Mucosa of descending colon (tissue), 3 donors: ENCODE results near the gene SHBG. TPM values are rescaled to one million over a fixed set of nuclear protein-coding genes. Genes with fewer than 3 reads are reported as not detected.

ENCODE experiments used
- ATAC-seq: fragments of 200-7000 bp; cut with Tn5 transposase; one replicate; pipeline ENCODE4 v1.9.1; 2020; ENCODE audit warnings: mild to moderate bottlenecking, moderate library complexity
- DNase-seq, 3 donors: peaks; one replicate each; pipeline ENCODE4 v3.0.0-alpha.2; 2020
- H3K36me3 ChIP-seq: fragments of 200-600 bp; one replicate; pipeline ENCODE4 v1.8.0; 2021; ENCODE audit warnings: low read depth, mild to moderate bottlenecking
- H3K4me1 ChIP-seq: fragments of 200-600 bp; one replicate; pipeline ENCODE4 v1.8.0; 2021; ENCODE audit warnings: low read depth, mild to moderate bottlenecking
- H3K4me3 ChIP-seq: fragments of 200-600 bp; one replicate; pipeline ENCODE4 v1.8.0; 2021; ENCODE audit warnings: mild to moderate bottlenecking
- H3K9me3 ChIP-seq: fragments of 200-600 bp; one replicate; pipeline ENCODE4 v1.8.0; 2021; ENCODE audit warnings: mild to moderate bottlenecking
- CTCF ChIP-seq: fragments of 200-600 bp; IDR thresholded peaks from one replicate; pipeline ENCODE4 v1.8.0; 2022; ENCODE audit warnings: antibody characterized with exemption, mild to moderate bottlenecking
- intact Hi-C, 2 donors: fragments of 100-400 bp; cut with DNase I in 1 of 2; cut with micrococcal nuclease in 1 of 2; formaldehyde crosslinking; loops; one replicate each; pipeline versions ENCODE4 v1.11.0 to v1.11.1; 2022; cut with DNase I, micrococcal nuclease
- total RNA-seq, 3 donors: library from RNA; stranded (reverse); fragmentation: NEBNext Ultra II Directional in 2 of 3; extraction: Animal tissue kit (Norgen Biotek cat#: 25700) in 2 of 3; gene quantifications; one replicate each; pipeline versions ENCODE4 v1.2.1 to v1.2.4, GENCODE V29; 2021 to 2023
- donor health status: DM: no; HTN: no; CAD: no; lungs with moderate emphysema.
- donor health status: DM: no; HTN: no; CAD: no.
- donor health status: DM: no; HTN: yes; CAD: no.

The SHBG gene
- total RNA-seq, 3 donors from 2014 or later: 0.25 to 0.89 TPM; not detected in 1

- Histone ChIP-seq H3K4me3 (no peak overlapping the region), H3K36me3 (peaks cover 10% of the 10 kb centered on the region), H3K4me1 (no peaks in the 10 kb centered on the region), H3K9me3 (peaks cover 4% of the 10 kb centered on the region)
- no peak for DNase-seq
- intact Hi-C loops: no loop called here
- no peak for ATAC-seq
- TF ChIP-seq CTCF: no peak
These were observed 38.5 kb downstream of the SHBG start for GRCh38 chr17:7668482-7668881.

- intact Hi-C loops: no loop called here
- Histone ChIP-seq H3K4me3 (no peak overlapping the region), H3K9me3 (peaks cover 9% of the 10 kb centered on the region), H3K4me1 (no peaks in the 10 kb centered on the region), H3K36me3 (peaks cover 20% of the 10 kb centered on the region)
- DNase-seq (peak in 1 of 3 donors; percentile 63), ATAC-seq (no peak)
- no peak for TF ChIP-seq CTCF
These were observed 43.3 kb downstream of the SHBG start for GRCh38 chr17:7673239-7673638.

- peaks cover 14% of the 10 kb centered on the region for H3K36me3 ChIP-seq
- no peak for DNase-seq
- TF ChIP-seq CTCF: no peak
These were observed 45.0 kb downstream of the SHBG start for GRCh38 chr17:7674934-7675333.

GRCh38 chr17:7676533-7676932 lies 46.6 kb downstream of the SHBG start:
- no peak for TF ChIP-seq CTCF
- Histone ChIP-seq H3K4me1 (no peaks in the 10 kb centered on the region), H3K36me3 (peaks cover 14% of the 10 kb centered on the region), H3K4me3 (no peak overlapping the region), H3K9me3 (peaks cover 9% of the 10 kb centered on the region)
- intact Hi-C loops: no loop called here
- DNase-seq (no peak), ATAC-seq (no peak)

More at GRCh38 chr17:7674934-7675333, 45.0 kb downstream of the SHBG start:
- intact Hi-C loops: no loop called here
- Histone ChIP-seq H3K4me1 (no peaks in the 10 kb centered on the region), H3K4me3 (no peak overlapping the region), H3K9me3 (peaks cover 9% of the 10 kb centered on the region)
- no peak for ATAC-seq

GRCh38 chr17:7677388-7678067 lies 47.6 kb downstream of the SHBG start:
- no peak overlapping the region for H3K4me3 ChIP-seq
- ATAC-seq: no peak
- no peak for TF ChIP-seq CTCF
- DNase-seq: no peak
- peaks cover 14% of the 10 kb centered on the region for H3K36me3 ChIP-seq
- H3K4me1 ChIP-seq: no peaks in the 10 kb centered on the region
- intact Hi-C loops: no loop called here
- H3K9me3 ChIP-seq: peaks cover 9% of the 10 kb centered on the region

Other genes starting within 250 kb of the SHBG start
- 10 to 100 TPM; 16.4 to 29.5 (median 20.7) TPM for gene TNK1, start 249.0 kb upstream of the SHBG start, total RNA-seq
- gene PLSCR3, start 235.6 kb upstream of the SHBG start, total RNA-seq: 10 to 100 TPM in 2 of 3 donors, 1 to 10 TPM in 1; 5.5 to 21.6 (median 16.4) TPM
- gene TMEM256, start 226.0 kb upstream of the SHBG start, total RNA-seq: 10 to 100 TPM; 51.9 to 85.1 (median 64.9) TPM
- gene NLGN2, start 222.3 kb upstream of the SHBG start, total RNA-seq: 10 to 100 TPM in 1 of 3 donors, 1 to 10 TPM in 2; 2.9 to 38.0 (median 6.7) TPM
- gene SPEM1, start 209.8 kb upstream of the SHBG start, total RNA-seq: not detected
- not detected for gene SPEM2, start 204.5 kb upstream of the SHBG start, total RNA-seq
- gene SPEM3, start 201.3 kb upstream of the SHBG start, total RNA-seq: not detected
- 10 to 100 TPM in 2 of 3 donors, 1 to 10 TPM in 1; 8.8 to 22.5 (median 16.4) TPM for gene TMEM102, start 194.7 kb upstream of the SHBG start, total RNA-seq
- gene FGF11, start 190.6 kb upstream of the SHBG start, total RNA-seq: 1 to 10 TPM; 1.4 to 3.0 (median 2.2) TPM
- gene CHRNB1, start 185.1 kb upstream of the SHBG start, total RNA-seq: 1 to 10 TPM; 6.0 to 8.3 (median 7.7) TPM
- 10 to 100 TPM; 16.6 to 93.9 (median 18.5) TPM for gene ZBTB4, start 150.5 kb upstream of the SHBG start, total RNA-seq
- gene SLC35G6, start 148.7 kb upstream of the SHBG start, total RNA-seq: not detected
- 100 to 1,000 TPM; 101 to 124 (median 118) TPM for gene POLR2A, start 145.8 kb upstream of the SHBG start, total RNA-seq
- 10 to 100 TPM; 11.6 to 69.4 (median 15.8) TPM for gene TNFSF12, start 81.1 kb upstream of the SHBG start, total RNA-seq
- 10 to 100 TPM; 41.0 to 74.6 (median 73.3) TPM for gene TNFSF13, start 71.4 kb upstream of the SHBG start, total RNA-seq
- gene SENP3, start 68.2 kb upstream of the SHBG start, total RNA-seq: 10 to 100 TPM; 27.9 to 60.2 (median 37.7) TPM
- gene CD68, start 50.5 kb upstream of the SHBG start, total RNA-seq: 10 to 100 TPM; 41.4 to 91.9 (median 50.7) TPM
- 100 to 1,000 TPM in 1 of 3 donors, 10 to 100 TPM in 2; 55.2 to 101 (median 94.5) TPM for gene MPDU1, start 46.3 kb upstream of the SHBG start, total RNA-seq
- gene SOX15, start 40.0 kb upstream of the SHBG start, total RNA-seq: 1 to 10 TPM in 1 of 3 donors, under 1 TPM in 2; 0.38 to 4.4 (median 0.41) TPM
- gene FXR2, start 15.2 kb upstream of the SHBG start, total RNA-seq: 10 to 100 TPM; 23.0 to 53.3 (median 28.1) TPM
- 100 to 1,000 TPM in 1 of 3 donors, 10 to 100 TPM in 2; 49.1 to 104 (median 76.9) TPM for gene SAT2, start 2.3 kb upstream of the SHBG start, total RNA-seq
- 1 to 10 TPM in 1 of 3 donors, under 1 TPM in 2; 0.41 to 8.7 (median 0.67) TPM for gene ATP1B2, start 20.8 kb downstream of the SHBG start, total RNA-seq
- 10 to 100 TPM; 33.9 to 75.2 (median 57.0) TPM for gene TP53, start 57.4 kb downstream of the SHBG start, total RNA-seq
- 1 to 10 TPM; 5.1 to 9.9 (median 5.8) TPM for gene WRAP53, start 58.3 kb downstream of the SHBG start, total RNA-seq
- gene EFNB3, start 75.1 kb downstream of the SHBG start, total RNA-seq: 1 to 10 TPM in 1 of 3 donors, under 1 TPM in 2; 0.31 to 1.3 (median 0.35) TPM
- under 1 TPM; 0.19 to 0.70 (median 0.29) TPM for gene DNAH2, start 87.6 kb downstream of the SHBG start, total RNA-seq
- 10 to 100 TPM; 44.3 to 73.6 (median 54.6) TPM for gene KDM6B, start 204.1 kb downstream of the SHBG start, total RNA-seq
- 1 to 10 TPM; 3.5 to 8.5 (median 6.9) TPM for gene TMEM88, start 224.9 kb downstream of the SHBG start, total RNA-seq
- gene NAA38, start 227.4 kb downstream of the SHBG start, total RNA-seq: 10 to 100 TPM; 51.2 to 73.5 (median 58.2) TPM
- gene CYB5D1, start 227.9 kb downstream of the SHBG start, total RNA-seq: 10 to 100 TPM; 11.5 to 17.0 (median 12.2) TPM